GM18517 (cell line): ENCODE data around the gene MGLL.
A peak's percentile ranks its signal among the peaks of the same experiment; 100 is the strongest.
"Not testable (repeated sequence)": the region's sequence is repeated elsewhere in the genome, so short reads cannot be mapped to it uniquely, and the experiment has no call there.

Source experiments
- ATAC-seq: cut with Tn5 transposase; IDR thresholded peaks from one replicate; pipeline ENCODE4 v1.9.1; 2021; ENCODE audit warnings: mild to moderate bottlenecking, moderate library complexity; ENCODE audit not compliant: unreplicated experiment

Gene MGLL

DNA sequence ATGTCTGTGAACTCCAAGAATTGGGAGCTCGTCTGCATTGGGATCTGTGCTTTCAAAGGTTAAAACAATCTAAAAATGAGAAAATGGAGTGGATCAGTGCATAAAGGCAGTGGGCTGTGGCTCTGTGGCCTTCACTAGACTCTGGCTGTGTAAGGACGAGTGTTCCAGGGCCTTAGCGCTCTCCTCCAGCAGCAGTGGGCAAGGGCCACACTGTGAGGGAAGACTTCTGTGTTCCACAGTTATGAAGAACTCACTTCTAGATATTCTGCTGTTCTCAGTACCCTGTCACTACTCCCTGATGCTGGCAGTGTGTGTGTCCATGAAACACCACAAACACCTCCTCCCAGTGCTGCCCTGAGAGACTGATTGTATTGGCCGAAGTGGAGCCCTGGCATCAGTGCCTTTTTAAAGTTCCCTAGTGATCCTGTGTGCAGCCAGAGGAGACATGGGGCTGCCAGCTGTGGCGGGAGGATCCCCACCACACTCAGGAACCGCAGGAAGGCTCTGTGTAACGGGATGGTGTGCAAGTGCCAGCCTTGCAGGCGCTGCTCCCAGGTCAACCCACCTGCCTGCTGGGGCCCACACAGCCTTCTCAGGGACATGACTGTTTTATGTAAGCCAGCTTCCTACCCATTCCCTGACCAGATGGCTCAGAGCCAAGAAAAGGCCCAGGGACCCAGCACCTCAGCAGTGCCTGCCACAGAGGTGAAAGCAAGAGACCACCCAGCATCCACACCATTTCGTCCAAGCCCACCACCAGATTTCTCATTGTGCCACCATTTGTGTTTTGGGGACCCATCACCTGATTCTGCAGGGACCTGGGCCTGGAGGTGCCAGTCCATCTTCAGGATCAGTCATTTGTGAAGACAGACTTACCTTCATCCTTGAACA, 109.2 kb downstream of the MGLL start:
- ATAC-seq: no peak

DNA sequence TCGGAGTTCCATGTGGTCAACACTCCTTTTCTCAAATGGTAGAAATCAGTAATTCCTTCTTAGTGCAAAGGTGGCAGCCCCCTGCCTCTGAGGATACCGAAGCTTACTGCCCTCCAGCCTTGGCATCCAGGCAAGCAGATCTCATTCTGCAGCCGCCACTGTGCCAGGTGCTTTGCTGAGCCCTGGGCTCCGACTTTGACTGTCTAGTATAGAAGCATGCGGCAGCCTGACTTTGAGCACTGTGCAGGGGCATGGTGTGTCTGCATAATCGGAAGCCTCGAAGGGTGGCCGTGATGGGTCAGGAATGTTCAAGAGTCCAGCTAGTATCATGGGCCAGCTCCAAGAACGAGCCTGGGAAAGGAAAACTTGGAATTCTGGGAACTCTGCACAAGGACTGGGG, 109.9 kb downstream of the MGLL start:
- ATAC-seq: no peak

DNA sequence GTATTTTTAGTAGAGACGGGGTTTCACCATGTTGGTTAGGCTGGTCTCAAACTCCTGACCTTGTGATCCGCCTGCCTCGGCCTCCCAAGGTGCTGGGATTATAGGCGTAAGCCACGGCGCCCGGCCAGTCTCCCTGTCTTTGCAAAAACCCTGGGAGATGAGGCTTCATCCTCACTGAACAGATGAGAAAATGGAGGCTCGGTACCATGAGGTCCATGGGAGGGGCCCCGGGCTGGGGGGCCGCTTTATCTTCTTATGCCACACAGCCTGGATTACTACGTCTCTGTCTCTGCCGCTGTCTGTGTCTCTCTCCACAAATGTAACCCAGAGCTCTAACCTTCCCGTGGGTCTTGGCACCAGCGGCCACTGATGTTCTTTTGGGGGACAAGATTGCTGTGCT, 110.4 kb downstream of the MGLL start:
- no peak for ATAC-seq

DNA sequence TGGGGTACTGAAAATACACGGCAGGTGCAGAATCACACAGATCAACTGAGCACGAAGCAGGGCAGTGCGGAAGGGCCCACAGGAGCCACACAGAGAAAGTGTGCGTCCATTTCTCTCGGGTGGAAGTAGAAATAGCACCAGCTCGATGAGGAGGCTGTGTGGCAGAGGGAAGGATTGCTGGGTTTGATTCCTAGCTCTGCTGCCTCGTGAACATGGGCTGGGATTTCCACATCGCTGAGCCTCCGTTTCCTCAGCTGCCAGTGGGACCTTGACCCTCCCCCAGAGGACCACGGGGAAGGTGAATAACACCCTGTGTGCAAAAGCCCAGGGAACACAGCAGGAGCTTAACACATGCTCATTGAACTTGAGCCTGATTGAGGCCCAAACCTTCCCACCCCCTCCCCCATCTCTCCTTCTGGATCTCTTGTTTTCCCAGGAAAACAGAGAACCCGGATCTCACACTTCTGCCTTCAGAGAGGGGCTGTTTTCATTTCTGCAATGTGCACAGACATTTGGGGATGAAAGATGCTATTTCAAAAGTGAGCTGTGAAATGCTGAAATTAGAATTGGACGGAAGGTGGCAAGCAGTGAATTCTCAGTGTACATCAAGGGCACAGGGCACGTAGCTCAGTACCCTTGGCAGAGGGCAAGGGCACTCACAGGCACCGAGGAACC, 111.2 kb downstream of the MGLL start:
- ATAC-seq: no peak

DNA sequence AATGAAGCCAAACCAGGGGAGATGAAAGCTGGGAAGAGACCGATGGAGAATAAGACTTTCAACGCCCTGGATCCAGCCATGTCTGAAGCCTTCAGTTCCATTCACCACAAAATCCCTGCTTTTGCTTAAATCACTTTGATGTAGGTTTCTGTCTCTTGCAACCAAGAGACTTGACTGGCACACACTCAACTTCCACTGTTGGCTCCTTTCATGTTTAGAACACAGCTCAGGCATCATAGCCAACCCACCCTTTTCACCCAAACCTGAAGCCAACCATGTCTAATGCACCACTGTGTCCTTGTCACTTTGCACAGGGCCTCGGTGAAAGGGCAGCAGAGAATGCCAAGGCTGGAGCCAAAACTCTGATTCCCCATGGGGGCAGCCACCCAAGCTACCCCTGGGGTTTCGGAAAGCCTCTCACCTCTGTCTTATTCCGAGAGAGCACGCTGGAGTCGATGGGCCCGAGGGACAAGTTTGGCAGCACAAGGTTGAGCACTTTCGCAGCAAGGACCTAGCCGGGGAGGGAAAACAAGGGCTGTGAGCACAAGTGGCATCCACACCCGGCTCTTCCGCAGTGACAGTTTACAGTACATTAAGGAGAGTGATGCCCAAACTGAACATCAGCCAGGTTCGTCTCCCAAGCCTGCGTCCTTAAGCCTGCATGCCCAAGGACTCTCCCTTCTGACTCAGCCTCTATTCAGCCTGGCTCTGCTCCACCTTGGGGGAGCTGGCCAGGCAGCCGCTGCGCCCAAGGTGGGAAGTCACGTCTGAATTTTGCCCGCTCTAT, 112.0 kb downstream of the MGLL start:
- ATAC-seq: no peak

DNA sequence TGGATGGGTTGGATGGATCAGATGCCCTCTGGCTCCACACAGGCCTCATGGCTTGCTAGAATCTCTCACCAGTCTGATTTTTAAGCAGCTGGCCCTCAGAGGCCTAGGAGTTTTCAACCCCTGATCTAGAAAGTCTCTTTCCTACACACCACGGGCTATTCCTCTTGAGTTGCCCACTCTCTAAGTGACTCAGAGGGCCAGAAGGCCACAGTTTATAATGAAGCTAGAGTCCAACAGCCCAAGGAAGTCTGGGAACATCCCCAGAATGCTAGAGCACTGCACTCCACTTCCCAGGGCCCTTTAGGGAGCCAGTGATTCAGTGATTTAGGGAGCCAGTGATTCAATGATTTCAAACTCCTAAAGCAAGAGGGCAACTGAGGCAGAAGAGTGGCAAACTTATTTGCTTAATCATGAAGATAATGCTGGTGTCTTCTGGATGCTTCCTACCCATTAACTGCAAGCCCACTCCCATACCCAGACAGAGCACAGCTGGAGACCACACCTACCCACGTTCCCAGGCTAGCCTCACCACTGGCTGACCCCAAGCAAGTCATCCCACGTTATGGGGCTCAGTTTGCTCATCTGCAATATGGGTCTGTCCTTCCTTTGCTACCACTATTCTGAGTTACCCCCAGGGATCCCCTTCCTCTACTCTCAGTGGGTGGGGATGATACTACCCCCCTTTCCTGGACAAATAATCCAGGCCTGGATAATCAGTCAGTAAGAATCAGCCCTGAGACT, 112.8 kb downstream of the MGLL start:
- no peak for ATAC-seq

DNA sequence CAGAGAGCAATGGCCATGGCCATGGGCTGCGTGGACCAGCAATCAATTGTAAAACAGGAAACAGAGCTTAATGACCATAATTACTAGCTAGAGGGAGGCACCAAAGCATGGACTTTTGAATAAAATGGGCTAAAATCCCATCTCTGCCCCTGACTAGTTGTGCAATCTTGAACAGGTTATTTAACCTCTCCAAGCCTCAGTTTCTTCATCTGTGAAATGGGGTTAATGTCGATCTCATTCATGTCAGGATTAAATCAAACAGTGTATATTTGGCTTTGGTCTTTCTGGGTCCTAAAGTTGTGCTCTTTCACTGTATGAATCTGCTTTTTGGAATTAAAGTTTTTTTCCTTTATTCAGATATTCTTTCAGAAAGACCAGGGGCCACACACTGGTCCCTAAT, 113.5 kb downstream of the MGLL start:
- ATAC-seq: no peak

DNA sequence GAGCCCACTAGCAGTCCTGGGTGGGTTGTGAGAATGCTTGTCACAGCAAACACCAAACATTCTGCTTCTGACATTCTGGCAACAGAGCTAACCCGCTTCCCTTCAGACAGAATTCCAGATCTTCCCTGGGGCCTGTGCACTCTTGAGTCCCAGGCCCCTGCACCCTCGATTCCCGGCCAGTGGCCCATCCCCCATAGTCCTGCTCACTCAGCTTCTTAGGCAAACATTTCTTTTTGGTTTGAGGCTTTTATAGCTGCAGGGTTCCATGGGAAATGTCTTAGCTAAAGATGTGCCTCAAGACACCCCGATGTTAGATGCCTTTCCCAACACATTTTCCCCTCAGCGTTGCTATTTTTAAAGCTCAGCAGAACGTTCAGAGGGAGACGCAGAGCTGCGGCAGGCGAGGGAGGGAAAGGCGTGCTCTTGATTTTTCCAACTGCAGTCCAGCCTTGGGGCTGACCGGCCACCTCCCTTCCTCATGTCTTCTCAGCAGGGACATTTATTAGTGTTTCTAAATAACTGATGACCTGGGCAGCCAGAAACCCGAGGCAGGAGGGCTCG, 114.4 kb downstream of the MGLL start:
- no peak for ATAC-seq

DNA sequence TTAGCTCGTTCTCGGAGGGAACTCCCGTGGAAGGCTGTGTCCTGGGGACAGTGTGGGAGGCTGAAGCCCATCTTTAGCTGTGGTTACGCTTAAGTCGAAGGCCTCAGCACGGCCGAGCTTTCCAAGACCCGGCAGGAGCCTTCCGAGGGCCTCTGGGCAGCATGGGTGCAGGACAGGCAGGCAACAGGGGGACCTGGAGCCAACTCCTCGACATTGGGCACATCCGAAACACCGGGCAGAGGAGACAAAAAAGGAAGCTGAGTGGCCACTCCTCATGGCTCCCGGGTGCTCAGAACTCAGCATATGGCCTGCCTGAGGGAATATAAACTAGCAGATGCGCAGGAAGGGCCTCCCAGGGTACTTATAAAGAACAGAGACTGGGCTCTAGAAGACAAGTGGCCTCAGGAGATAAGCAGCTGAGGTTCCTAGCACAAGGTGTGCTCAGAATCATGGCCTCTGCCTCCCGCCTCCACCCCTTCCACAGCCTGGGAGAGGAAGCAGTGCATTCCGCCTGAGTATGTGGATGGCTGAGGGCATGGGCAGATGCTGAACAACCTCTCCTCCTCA, 115.4 kb downstream of the MGLL start:
- ATAC-seq: no peak

DNA sequence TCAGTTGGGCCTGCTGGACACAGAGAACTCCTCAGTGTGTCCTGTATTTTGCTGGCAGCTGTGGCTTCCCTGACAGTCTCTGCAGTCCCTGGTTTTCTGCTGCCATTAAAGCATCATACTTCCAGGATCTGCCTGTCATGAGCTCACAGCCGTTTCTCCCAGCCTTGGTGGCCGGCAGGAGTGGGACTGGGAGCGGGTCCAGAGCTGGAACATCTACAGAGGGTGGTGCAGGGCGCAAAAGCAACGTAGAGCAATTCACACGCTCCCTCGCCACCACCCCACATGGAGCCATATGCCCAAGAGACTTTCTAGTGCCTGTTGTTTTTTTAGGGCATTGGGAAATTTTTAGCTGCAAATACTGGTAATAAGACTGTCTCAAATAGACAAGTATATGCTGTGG, 116.0 kb downstream of the MGLL start:
- ATAC-seq: no peak

DNA sequence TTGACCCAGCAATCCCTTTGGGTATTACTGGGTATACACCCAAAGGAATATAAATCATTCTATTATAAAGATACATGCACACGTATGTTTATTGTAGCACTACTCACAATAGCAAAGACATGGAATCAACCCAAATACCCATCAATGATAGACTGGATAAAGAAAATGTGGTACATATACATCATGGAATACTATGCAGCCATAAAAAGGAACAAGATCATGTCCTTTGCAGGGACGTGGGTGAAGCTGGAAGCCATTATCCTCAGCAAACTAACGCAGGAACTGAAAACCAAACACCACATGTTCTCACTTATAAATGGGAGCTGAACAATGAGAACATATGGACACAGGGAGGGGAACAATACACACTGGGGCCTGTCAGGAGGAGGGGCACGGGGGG, 117.5 kb downstream of the MGLL start:
- ATAC-seq: not testable (repeated sequence)

DNA sequence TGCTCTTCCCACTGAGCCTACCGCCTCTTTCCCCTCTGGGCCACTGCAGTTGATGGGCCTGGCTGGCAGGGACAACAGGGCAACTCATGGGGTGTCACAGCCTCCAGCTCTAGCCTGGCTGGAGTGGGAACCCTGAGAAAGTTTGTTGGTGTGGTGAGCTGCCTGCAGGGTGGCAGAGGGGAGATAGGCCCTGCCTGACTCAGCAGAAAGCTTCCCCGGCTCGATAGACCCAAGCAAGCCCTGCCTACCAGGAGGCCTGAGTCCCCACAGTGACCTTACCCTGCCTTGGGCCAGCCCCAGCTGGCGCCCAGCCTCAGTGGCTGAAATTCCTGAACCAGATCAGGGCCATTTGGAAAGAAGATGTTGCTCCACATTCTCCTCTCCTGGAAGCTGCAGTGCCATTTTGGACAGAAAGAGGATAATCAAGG, 120.2 kb downstream of the MGLL start:
- ATAC-seq: no peak

DNA sequence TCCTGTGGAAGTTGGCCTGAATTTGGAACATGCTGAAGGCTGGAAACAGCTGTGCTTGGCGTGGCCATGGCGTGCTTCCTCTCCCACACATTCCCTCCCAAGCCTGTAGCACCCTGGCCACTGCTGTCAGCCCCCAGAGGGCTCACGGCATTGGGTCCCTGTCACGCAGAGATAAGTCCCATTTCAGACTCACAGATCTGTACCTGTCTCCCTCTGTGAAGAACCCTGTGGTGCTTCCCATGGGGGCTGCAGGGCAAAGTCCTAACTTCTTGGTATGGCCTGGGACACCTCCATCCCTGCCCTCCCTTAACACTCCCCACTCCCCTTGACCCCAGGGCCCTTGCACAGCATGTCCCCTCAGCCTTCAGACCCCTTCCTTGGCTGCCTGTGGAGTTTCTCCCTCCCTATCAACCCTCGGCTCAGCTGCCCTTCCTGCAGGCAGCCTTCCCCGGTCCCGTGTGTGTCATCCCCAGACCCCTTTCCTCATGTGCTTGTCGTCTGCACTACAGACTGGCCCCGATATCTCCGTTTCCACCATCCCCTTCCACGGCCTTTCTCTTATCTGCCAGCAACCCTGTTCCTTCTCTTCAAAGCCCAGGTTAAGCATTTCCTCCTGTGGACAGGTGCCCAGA, 120.9 kb downstream of the MGLL start:
- no peak for ATAC-seq

DNA sequence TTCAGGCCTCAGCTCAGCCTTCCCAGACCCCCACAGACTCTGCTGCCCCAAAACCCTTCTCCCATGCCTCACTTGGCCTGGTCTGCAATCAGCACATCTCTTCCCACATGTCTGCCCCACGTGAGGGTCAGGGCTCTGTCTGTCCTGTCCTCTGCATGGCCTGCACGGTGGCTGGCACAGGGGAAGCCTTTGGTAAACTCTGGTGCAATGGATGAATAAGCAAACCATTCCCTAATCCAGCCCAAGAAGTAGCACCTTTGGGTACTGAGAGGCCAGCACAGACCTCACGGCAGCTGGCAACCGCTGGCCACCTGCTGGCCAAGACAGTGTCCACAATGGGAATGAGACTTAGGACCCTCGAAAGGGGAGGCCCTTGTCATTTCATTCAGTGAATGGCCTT, 121.9 kb downstream of the MGLL start:
- no peak for ATAC-seq

DNA sequence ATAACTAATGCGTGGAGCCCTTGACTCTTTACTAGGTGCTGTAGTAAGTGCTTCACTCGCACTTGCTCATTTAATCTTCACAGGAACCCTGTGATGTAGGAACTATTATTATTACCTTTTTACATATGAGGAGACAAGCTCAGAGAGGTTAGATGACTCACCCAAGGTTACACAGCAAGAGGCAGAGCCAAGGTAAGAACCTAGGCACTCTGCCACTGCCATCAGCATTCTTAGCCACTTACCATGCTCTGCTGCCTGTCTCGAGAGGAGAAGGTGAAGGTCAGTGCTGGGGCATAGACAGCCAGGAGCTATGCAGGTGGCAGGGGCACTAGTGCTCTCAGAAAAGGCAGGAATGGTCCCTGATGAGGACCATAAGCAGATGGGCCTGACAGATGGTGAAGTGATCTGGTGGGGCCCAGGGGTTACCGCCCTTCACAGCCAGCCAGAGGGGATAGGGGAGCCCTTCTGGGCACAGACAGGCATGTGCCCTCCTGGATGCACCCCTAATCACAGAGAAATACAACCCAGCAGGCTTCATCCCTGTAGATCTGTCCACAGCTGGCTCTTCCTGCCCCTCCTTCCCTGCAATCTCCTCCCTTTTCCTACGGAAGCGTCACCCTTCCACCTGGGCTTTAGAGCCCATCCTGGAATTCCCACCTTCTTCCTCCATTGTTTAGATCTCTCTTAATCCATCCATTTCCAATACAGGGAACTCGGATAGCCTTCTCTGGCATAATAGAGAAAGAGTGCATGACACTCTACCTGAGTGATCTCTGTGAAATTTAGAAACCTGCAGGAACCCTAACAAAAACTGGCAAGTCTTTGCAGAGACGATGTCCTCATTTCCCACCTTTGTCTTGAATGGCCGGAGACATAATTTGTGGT, 122.7 kb downstream of the MGLL start:
- ATAC-seq: no peak

DNA sequence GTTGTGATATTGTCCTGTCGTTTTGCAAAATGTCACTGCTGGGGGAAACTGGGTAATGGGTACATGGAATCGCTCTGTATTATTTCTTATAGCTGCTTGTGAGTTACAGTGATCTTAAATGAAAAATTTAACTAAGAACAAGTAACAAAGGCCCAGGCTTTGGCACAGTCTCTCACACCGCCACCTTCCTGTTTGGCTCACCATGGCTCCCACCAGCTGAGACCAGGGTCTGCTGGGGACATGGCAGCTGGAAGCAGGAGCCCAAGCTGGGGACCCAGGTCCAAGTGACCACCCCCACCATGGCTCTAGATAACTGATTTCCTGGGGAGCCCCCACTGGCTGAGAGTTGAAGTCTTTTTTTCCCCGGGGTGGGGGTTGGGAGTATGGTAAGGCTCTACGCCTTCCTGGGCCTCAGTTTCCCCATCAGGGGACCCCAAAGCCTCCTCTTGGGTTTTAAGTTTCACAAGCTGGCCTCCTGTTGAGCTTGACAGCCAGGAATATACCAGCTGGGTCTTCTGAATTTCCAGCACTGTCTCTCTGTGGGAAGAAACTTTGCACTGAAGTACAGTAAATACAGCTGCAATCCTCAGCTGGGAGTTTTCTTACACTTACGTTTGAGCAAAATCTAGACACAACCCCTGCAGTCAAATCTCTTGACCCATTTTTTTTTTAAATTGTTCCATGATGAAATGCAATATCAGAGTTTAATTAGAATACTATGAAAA, 123.5 kb downstream of the MGLL start:
- no peak for ATAC-seq

DNA sequence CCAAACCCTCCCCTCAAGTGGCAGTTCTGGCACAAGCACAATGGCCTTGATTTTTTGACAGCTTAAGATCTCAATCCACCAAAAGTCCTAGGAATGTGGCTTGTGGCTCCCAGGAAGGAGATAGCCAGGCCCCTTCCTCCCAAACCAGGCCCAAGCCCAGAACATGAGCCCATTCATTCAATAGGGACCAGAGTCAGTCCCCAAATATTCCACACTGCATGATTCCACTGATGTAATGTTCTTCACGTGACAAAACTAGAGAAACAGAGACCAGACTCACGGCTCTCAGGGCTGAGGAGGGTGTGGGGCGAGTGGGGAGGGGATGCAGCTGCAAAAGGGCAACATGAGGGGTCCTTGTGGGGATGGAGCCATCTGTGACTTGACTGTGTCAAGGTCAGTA, 124.0 kb downstream of the MGLL start:
- no peak for ATAC-seq

DNA sequence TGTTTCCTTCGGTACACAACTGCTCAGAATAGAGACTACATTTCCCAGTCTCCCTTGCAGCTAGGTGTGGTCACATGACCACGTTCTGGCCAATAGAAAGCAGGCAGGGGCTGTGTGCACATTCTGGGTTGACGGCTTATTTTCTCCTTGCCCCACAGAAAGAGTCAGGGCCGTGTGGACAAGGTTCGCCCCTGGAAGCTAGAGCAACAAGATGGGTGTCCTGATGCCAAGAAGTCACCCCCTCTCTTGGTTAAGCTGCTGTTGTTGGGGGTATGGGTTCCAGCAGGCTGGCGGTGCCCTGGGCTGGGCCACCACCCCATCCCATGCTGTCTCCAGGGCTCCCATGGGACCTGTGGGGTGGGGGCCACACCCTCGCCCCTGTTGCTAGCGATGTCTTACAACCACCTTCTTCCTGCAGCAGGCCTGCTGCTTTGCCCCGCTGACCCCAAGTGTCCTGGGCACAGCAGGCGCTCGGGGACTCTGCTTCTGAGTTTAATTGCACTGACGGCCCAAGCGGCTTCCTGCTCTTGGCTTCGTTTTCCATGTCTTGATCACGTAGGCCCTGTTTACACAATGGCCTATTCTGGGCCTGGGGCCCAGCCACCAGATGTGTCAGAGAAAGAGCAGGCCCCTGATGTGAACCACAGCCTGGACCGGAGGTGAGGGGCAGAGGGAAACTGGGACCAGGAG, 124.6 kb downstream of the MGLL start:
- peak; percentile 72 for ATAC-seq
